HG03575 (cell line): Measurements from ENCODE around the gene GOLGA6L2.
"Not testable (repeated sequence)": the region's sequence is repeated elsewhere in the genome, so short reads cannot be mapped to it uniquely, and the experiment has no call there.

Source experiments
- ATAC-seq: cut with Tn5 transposase; IDR thresholded peaks from one replicate; pipeline ENCODE4 v1.9.1; 2021; ENCODE audit not compliant: unreplicated experiment, insufficient number of reproducible peaks, low FRiP score; ENCODE audit errors: extremely low read depth

The GOLGA6L2 gene

DNA sequence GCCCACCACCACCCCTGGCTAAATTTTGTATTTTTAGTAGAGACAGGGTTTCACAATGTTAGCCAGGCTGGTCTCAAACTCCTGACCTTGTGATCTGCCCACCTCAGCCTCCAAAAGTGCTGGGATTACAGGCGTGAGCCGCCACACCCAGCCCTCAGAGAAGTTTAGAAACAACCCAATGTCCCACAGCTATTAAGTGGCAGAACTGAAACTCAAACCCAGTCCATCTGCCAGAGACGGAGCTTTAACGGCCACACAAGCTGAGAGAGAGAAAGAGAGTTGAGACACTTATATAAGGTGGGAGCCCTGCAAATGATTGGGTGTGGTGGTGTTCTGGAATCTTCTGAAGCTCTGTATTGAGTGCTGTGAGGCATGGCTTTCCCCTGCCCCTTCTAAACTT, 48.7 kb downstream of the GOLGA6L2 start:
- not testable (repeated sequence) for ATAC-seq

GRCh38 chr15:23397779-23398178, 49.3 kb downstream of the GOLGA6L2 start:
- no peak for ATAC-seq

DNA sequence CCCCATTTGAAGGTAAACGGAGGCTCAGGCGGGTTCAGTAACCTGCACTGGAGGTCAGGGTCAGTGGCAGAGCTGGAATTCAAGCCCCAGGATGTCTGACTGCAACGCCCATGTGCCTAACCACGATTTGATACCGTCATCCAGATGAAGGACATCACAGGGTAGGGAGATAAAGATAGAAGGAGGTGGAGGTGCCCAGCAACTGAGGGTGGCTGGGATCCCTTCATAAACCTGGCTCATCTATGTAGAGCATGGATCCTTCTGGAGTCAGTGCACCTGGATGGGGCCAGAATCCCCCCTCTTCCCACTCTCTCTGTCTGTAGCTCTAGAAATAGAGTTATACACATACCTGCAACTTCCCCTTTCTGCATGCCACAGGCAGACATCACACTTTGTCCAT, 51.2 kb downstream of the GOLGA6L2 start:
- no peak for ATAC-seq

DNA sequence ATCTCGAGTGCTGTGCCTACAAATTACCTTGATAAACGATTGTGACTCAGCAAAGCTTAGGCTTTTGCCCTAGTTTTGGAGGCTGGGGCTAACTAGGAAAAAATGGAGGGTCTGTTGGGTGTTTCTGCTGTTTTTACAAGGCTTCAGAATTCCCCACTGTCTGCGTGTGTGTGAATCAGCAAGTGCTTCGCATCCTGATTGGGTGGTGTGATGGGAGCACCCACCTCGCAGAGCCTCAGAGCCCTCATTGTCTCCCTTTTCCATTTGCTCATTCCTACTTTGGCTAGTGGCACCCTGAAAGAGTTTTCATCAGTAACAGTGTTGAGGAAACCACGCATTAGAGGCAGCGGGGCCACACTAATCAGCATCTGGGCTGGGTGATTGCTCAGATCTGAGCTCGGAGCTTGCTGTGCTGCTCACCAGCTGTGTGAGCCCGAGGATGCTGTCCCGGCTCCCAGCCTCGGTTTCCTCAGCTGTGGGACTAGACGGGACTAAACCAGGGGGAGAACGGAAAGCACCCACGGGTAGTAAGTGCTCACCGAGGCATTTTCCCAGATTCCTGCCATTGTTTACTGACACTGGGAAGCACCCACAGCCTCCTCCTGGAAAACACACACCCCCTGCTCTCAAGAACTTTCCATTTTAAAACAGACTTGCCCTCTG, 51.9 kb downstream of the GOLGA6L2 start:
- ATAC-seq: no peak
